Fibroblast of lung (primary cell): Measurements from ENCODE around the gene CRTC1. TPM values are rescaled to one million over a fixed set of nuclear protein-coding genes. Genes with fewer than 3 reads are reported as not detected.
A peak's percentile ranks its signal among the peaks of the same experiment; 100 is the strongest.

Experiments
- DNase-seq, 2 donors: peaks; one replicate each; pipeline versions ENCODE4 v3.0.0 to v3.0.0-alpha.2; 2010; ENCODE audit warnings: low read depth in 2 of 2
- H2AFZ ChIP-seq: 2 replicates; pipeline ENCODE4 v1.5.1; 2012; ENCODE audit warnings: low read length, control low read depth, inconsistent platforms
- H3K27ac ChIP-seq: 2 replicates; pipeline ENCODE4 v1.5.1; 2011; ENCODE audit warnings: low read length, control low read depth; ENCODE audit not compliant: insufficient read depth
- H3K27me3 ChIP-seq: 2 replicates; pipeline ENCODE4 v1.5.1; 2011; ENCODE audit warnings: mild to moderate bottlenecking, low read length; ENCODE audit not compliant: control insufficient read depth, insufficient read depth
- H3K36me3 ChIP-seq: 2 replicates; pipeline ENCODE4 v1.5.1; 2011; ENCODE audit warnings: low read length; ENCODE audit not compliant: control insufficient read depth, insufficient read depth
- H3K4me1 ChIP-seq: 2 replicates; pipeline ENCODE4 v1.5.1; 2011; ENCODE audit warnings: low read length; ENCODE audit not compliant: control insufficient read depth, insufficient read depth; ENCODE audit errors: extremely low read depth
- H3K4me2 ChIP-seq: 2 replicates; pipeline ENCODE4 v1.5.1; 2011; ENCODE audit warnings: low read length, control low read depth; ENCODE audit not compliant: insufficient read depth; ENCODE audit errors: extremely low read depth
- H3K4me3 ChIP-seq, 4 experiments: fragments of 200-600 bp in 1 of 4; sonication (generic) in 1 of 4; replicated peaks in 1 of 4; 2 replicates each; pipeline ENCODE4 v1.5.1; 2011 to 2016; ENCODE audit warnings: low read length in 4 of 4, low read depth in 3 of 4, mild to moderate bottlenecking in 3 of 4, control low read depth in 2 of 4, inconsistent platforms in 1 of 4, mixed read lengths in 1 of 4; ENCODE audit not compliant: insufficient read depth in 1 of 4; ENCODE audit errors: control extremely low read depth in 1 of 4
- H3K79me2 ChIP-seq: 2 replicates; pipeline ENCODE4 v1.5.1; 2012; ENCODE audit warnings: mild to moderate bottlenecking, low read length, inconsistent platforms; ENCODE audit not compliant: control insufficient read depth, insufficient read depth
- H3K9ac ChIP-seq: 2 replicates; pipeline ENCODE4 v1.5.1; 2011; ENCODE audit warnings: mild to moderate bottlenecking, low read length, control low read depth; ENCODE audit not compliant: insufficient read depth
- H3K9me3 ChIP-seq: 2 replicates; pipeline ENCODE4 v1.5.1; 2012; ENCODE audit warnings: low read depth, low read length; ENCODE audit not compliant: control insufficient read depth, insufficient read depth
- H4K20me1 ChIP-seq: 2 replicates; pipeline ENCODE4 v1.5.1; 2011; ENCODE audit warnings: low read length; ENCODE audit not compliant: control insufficient read depth, insufficient read depth; ENCODE audit errors: extremely low read depth
- CTCF ChIP-seq, 2 donors: IDR thresholded peaks in 1 of 2; conservative IDR thresholded peaks in 1 of 2; 1 replicate in 1 of 2; 2 replicates in 1 of 2; pipeline ENCODE4 v1.5.1; 2011 to 2012; ENCODE audit warnings: low read length in 2 of 2, control low read depth in 1 of 2, inconsistent platforms in 1 of 2, low read depth in 1 of 2, mild to moderate bottlenecking in 1 of 2
- EZH2 ChIP-seq: IDR thresholded peaks from 2 replicates; pipeline ENCODE4 v1.5.1; 2012; ENCODE audit warnings: low read length, control low read depth, mild to moderate bottlenecking; ENCODE audit errors: missing control alignments
- polyA plus RNA-seq, 2 donors: library from polyadenylated mRNA; depleted of rRNA in 1 of 2; stranded (reverse) in 1 of 2; unstranded in 1 of 2; fragments of >200 nt; gene quantifications; 2 replicates each; pipeline ENCODE4 v1.2.1, GENCODE V29; 2011 to 2012; ENCODE audit warnings: missing spikeins in 1 of 2
- total RNA-seq: library from RNA; depleted of rRNA; stranded (reverse); fragments of >200 nt; gene quantifications from 2 replicates; pipeline ENCODE4 v1.2.1, GENCODE V29; 2014

The CRTC1 gene
- total and polyA plus RNA-seq, 2 donors (not counting 1 experiment from before 2014, with no cell fraction given): 1.2 to 2.0 TPM

GRCh38 chr19:18718015-18718526 is 34.6 kb downstream of the CRTC1 start:
- Histone ChIP-seq H3K36me3 (no peaks in the 10 kb centered on the region), H3K79me2 (no peaks in the 10 kb centered on the region), H2AFZ (no peak overlapping the region), H3K27ac (no peak overlapping the region), H3K27me3 (no peaks in the 10 kb centered on the region), H3K4me3 (no peak overlapping the region), H3K4me2 (no peak overlapping the region), H3K9ac (no peak overlapping the region), H4K20me1 (no peaks in the 10 kb centered on the region), H3K9me3 (no peaks in the 10 kb centered on the region), H3K4me1 (no peaks in the 10 kb centered on the region)
- DNase-seq: no peak
- TF ChIP-seq CTCF (conservative IDR thresholded peaks at IDR 0.05 in 1 of 2, IDR thresholded peaks at IDR 0.05 in 1 of 2; ENCODE audit: low read depth in 1 of 2, low read length in 2 of 2) (no peak), EZH2 (no peak)

DNA sequence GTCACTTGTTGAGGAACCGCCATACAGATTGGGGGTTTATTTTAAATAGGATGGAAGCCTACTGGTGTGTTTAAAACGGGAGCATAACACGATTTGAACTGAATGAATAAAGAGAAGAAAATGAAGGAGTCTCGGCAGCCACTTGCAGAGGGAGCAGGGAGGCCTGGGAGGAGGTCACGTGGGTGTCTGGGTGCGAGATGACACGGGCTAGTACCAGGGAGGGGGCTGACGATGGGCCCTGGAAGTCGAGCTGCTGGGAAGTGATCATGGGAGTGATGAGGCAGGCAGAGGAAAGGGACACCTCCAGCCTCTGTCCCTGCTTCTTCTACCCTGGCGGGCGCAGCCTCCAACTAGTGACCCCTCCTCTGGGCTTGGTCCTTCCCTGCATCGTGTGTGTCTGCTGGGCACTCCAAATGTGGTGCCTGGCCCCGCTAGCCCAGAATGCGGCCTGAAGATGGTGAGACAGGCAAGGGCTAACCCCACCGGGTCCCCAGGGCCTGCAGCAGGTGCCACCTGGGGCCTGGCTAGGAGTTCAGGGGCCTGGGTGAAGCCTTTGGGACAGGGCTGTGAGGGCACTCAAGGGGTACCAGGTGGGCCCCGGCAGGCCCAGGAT is 35.5 kb downstream of the CRTC1 start:
- H3K4me2 ChIP-seq: no peak overlapping the region
- no peak overlapping the region for H3K4me3 ChIP-seq
- no peaks in the 10 kb centered on the region for H3K27me3 ChIP-seq
- no peak overlapping the region for H3K27ac ChIP-seq
- DNase-seq: no peak
- H4K20me1 ChIP-seq: no peaks in the 10 kb centered on the region
- no peaks in the 10 kb centered on the region for H3K4me1 ChIP-seq
- no peak overlapping the region for H2AFZ ChIP-seq
- no peaks in the 10 kb centered on the region for H3K36me3 ChIP-seq
- H3K79me2 ChIP-seq: no peaks in the 10 kb centered on the region
- TF ChIP-seq CTCF (conservative IDR thresholded peaks at IDR 0.05 in 1 of 2, IDR thresholded peaks at IDR 0.05 in 1 of 2; ENCODE audit: low read depth in 1 of 2, low read length in 2 of 2) (no peak), EZH2 (no peak)
- no peaks in the 10 kb centered on the region for H3K9me3 ChIP-seq
- no peak overlapping the region for H3K9ac ChIP-seq

GRCh38 chr19:18719541-18719940 is 36.1 kb downstream of the CRTC1 start:
- H3K27me3 ChIP-seq: no peaks in the 10 kb centered on the region
- no peak overlapping the region for H3K4me2 ChIP-seq
- H3K79me2 ChIP-seq: no peaks in the 10 kb centered on the region
- no peak overlapping the region for H3K27ac ChIP-seq
- no peaks in the 10 kb centered on the region for H4K20me1 ChIP-seq
- no peak overlapping the region for H3K9ac ChIP-seq
- H3K9me3 ChIP-seq: no peaks in the 10 kb centered on the region
- H3K4me1 ChIP-seq: no peaks in the 10 kb centered on the region
- no peak overlapping the region for H3K4me3 ChIP-seq
- no peak overlapping the region for H2AFZ ChIP-seq
- peak in 1 of 2 donors; percentile 25 for DNase-seq
- H3K36me3 ChIP-seq: no peaks in the 10 kb centered on the region
- TF ChIP-seq CTCF (conservative IDR thresholded peaks at IDR 0.05 in 1 of 2, IDR thresholded peaks at IDR 0.05 in 1 of 2; ENCODE audit: low read depth in 1 of 2, low read length in 2 of 2): no peak
- no peak for TF ChIP-seq EZH2
